GM23338 (cell line): Measurements from ENCODE around the gene TBC1D7. TPM values are rescaled to one million over a fixed set of nuclear protein-coding genes. Genes with fewer than 3 reads are reported as not detected.

Experiments
- ATAC-seq: fragments of 200-7000 bp; cut with Tn5 transposase; 3 replicates; pipeline ENCODE4 v1.9.1; 2020
- DNase-seq: peaks from one replicate; pipeline ENCODE4 v3.0.0-alpha.2; 2015; ENCODE audit warnings: low spot score
- H2AFZ ChIP-seq: fragments of 200-600 bp; sonication (generic); 2 replicates; pipeline ENCODE4 v1.8.0; 2016; ENCODE audit warnings: antibody characterized with exemption, mild to moderate bottlenecking, moderate library complexity
- H3F3A ChIP-seq: fragments of 200-600 bp; sonication (generic); replicated peaks from 2 replicates; pipeline ENCODE4 v1.8.0; 2017; ENCODE audit warnings: antibody characterized with exemption, mixed run types, low read depth
- H3K27ac ChIP-seq: fragments of 200-600 bp; sonication (generic); 2 replicates; pipeline ENCODE4 v1.6.1; 2016; ENCODE audit warnings: low read depth
- H3K27me3 ChIP-seq: fragments of 200-600 bp; sonication (generic); 2 replicates; pipeline ENCODE4 v1.8.0; 2016; ENCODE audit warnings: mild to moderate bottlenecking, mixed run types, moderate library complexity; ENCODE audit not compliant: insufficient read depth
- H3K36me3 ChIP-seq: fragments of 200-600 bp; sonication (generic); 2 replicates; pipeline ENCODE4 v1.8.0; 2016; ENCODE audit warnings: mild to moderate bottlenecking; ENCODE audit not compliant: insufficient read depth
- H3K4me1 ChIP-seq: fragments of 200-600 bp; sonication (generic); 2 replicates; pipeline ENCODE4 v1.8.0; 2016; ENCODE audit warnings: mild to moderate bottlenecking, moderate library complexity; ENCODE audit not compliant: insufficient read depth
- H3K4me2 ChIP-seq: fragments of 200-600 bp; sonication (generic); 2 replicates; pipeline ENCODE4 v1.7.1; 2017; ENCODE audit warnings: mixed run types
- H3K4me3 ChIP-seq: fragments of 200-600 bp; sonication (generic); 2 replicates; pipeline ENCODE4 v1.6.1; 2016; ENCODE audit warnings: mixed run types
- H3K79me2 ChIP-seq: fragments of 200-600 bp; sonication (generic); replicated peaks from 2 replicates; pipeline ENCODE4 v1.8.0; 2017; ENCODE audit warnings: mild to moderate bottlenecking; ENCODE audit not compliant: insufficient read depth
- H3K9me2 ChIP-seq: fragments of 200-600 bp; sonication (generic); 2 replicates; pipeline ENCODE4 v1.8.0; 2017; ENCODE audit not compliant: insufficient read depth
- H4K20me1 ChIP-seq: fragments of 200-600 bp; sonication (generic); replicated peaks from 2 replicates; pipeline ENCODE4 v1.8.0; 2017; ENCODE audit warnings: mild to moderate bottlenecking; ENCODE audit not compliant: insufficient read depth
- H3K27ac Mint-ChIP-seq: 2 replicates; pipeline ENCODE4 v1.8.0; 2020; ENCODE audit warnings: inconsistent platforms, mild to moderate bottlenecking, moderate library complexity, mixed read lengths
- H3K27me3 Mint-ChIP-seq: 3 replicates; pipeline ENCODE4 v1.8.0; 2022; ENCODE audit warnings: low read depth, mild to moderate bottlenecking, moderate library complexity, mixed read lengths, inconsistent platforms; ENCODE audit not compliant: insufficient read depth, poor library complexity
- H3K36me3 Mint-ChIP-seq: 3 replicates; pipeline ENCODE4 v1.8.0; 2021; ENCODE audit warnings: low read depth, mild to moderate bottlenecking, inconsistent platforms, moderate library complexity, mixed read lengths
- H3K4me1 Mint-ChIP-seq: 3 replicates; pipeline ENCODE4 v1.8.0; 2020; ENCODE audit warnings: mild to moderate bottlenecking, inconsistent platforms, mixed read lengths
- H3K4me3 Mint-ChIP-seq: 3 replicates; pipeline ENCODE4 v1.8.0; 2021; ENCODE audit warnings: moderate library complexity, mild to moderate bottlenecking, inconsistent platforms, mixed read lengths
- H3K9me3 Mint-ChIP-seq: 3 replicates; pipeline ENCODE4 v1.8.0; 2020; ENCODE audit warnings: moderate library complexity, mild to moderate bottlenecking, inconsistent platforms, mixed read lengths
- CREB1 ChIP-seq: fragments of 250-450 bp; sonication (Bioruptor Pico); IDR thresholded peaks from 2 replicates; pipeline ENCODE4 v1.5.0; 2020; ENCODE audit warnings: low read depth, mild to moderate bottlenecking, moderate library complexity
- CTCF ChIP-seq, 2 experiments: fragments of 200-600 bp in 1 of 2; sonication (generic) in 1 of 2; conservative IDR thresholded peaks; 2 replicates each; pipeline versions ENCODE4 v1.5.1 to v1.6.1; 2016 to 2017; ENCODE audit warnings: antibody characterized with exemption in 2 of 2, low read depth in 2 of 2, mild to moderate bottlenecking in 2 of 2, moderate library complexity in 1 of 2
- ETS1 ChIP-seq: IDR thresholded peaks from 2 replicates; pipeline ENCODE4 v1.6.1; 2016; ENCODE audit warnings: antibody characterized with exemption
- EZH2 ChIP-seq: fragments of 200-600 bp; sonication (generic); IDR thresholded peaks from one replicate; pipeline ENCODE4 v1.8.0; 2017; ENCODE audit warnings: antibody characterized with exemption, mild to moderate bottlenecking, low read depth; ENCODE audit not compliant: unreplicated experiment
- EZH2phosphoT487 ChIP-seq: fragments of 200-600 bp; sonication (generic); IDR thresholded peaks from one replicate; pipeline ENCODE4 v1.8.1; 2018; ENCODE audit warnings: antibody characterized with exemption; ENCODE audit not compliant: unreplicated experiment
- JUNB ChIP-seq: IDR thresholded peaks from one replicate; pipeline ENCODE4 v1.6.1; 2016; ENCODE audit warnings: antibody characterized with exemption; ENCODE audit not compliant: unreplicated experiment
- NANOG ChIP-seq: IDR thresholded peaks from 2 replicates; pipeline ENCODE4 v1.6.1; 2016; ENCODE audit warnings: antibody characterized with exemption, borderline replicate concordance
- POLR2AphosphoS5 ChIP-seq: IDR thresholded peaks from 2 replicates; pipeline ENCODE4 v1.6.1; 2016; ENCODE audit warnings: antibody characterized with exemption, low read depth
- REST ChIP-seq: IDR thresholded peaks from one replicate; pipeline ENCODE4 v1.6.1; 2018; ENCODE audit warnings: antibody characterized with exemption; ENCODE audit not compliant: unreplicated experiment
- STAT1 ChIP-seq: IDR thresholded peaks from one replicate; pipeline ENCODE4 v1.6.1; 2016; ENCODE audit warnings: antibody characterized with exemption; ENCODE audit not compliant: unreplicated experiment
- ZNF114 ChIP-seq: fragments of 250-450 bp; sonication (Bioruptor Pico); IDR thresholded peaks from 2 replicates; pipeline ENCODE4 v1.5.0; 2020; ENCODE audit warnings: mild to moderate bottlenecking, moderate library complexity
- ZNF331 ChIP-seq: fragments of 250-450 bp; sonication (Bioruptor Pico); IDR thresholded peaks from 2 replicates; pipeline ENCODE4 v1.5.0; 2020; ENCODE audit warnings: low read depth, mild to moderate bottlenecking, moderate library complexity
- ZNF462 ChIP-seq: fragments of 250-450 bp; sonication (Bioruptor Pico); IDR thresholded peaks from 2 replicates; pipeline ENCODE4 v1.5.0; 2020; ENCODE audit warnings: mild to moderate bottlenecking, moderate library complexity
- polyA plus RNA-seq: library from polyadenylated mRNA; unstranded; fragments of >200 nt; fragmentation: Nextera tagmentation; extraction: Ambion mirVana; gene quantifications from 2 replicates; pipeline ENCODE4 v1.2.1, GENCODE V29; 2016
- total RNA-seq: library from RNA; depleted of rRNA; stranded (reverse); fragments of >200 nt; shearing (Covaris generic); gene quantifications from 2 replicates; pipeline ENCODE4 v1.2.3, GENCODE V29; 2014

The TBC1D7 gene
- total and polyA plus RNA-seq, 2 experiments from 2014 or later: 62.0 to 70.4 TPM

GRCh38 chr6:13304580-13305260 lies 23.6 kb downstream of the TBC1D7 start:
- Mint-ChIP-seq H3K4me1 (no peaks in the 10 kb centered on the region), H3K4me3 (no peak overlapping the region), H3K27me3 (peaks cover 4% of the 10 kb centered on the region), H3K27ac (no peak overlapping the region), H3K9me3 (no peaks in the 10 kb centered on the region), H3K36me3 (peaks cover 58% of the 10 kb centered on the region)
- H3K4me1 ChIP-seq: no peaks in the 10 kb centered on the region
- no peaks in the 10 kb centered on the region for H3F3A ChIP-seq
- no peaks in the 10 kb centered on the region for H3K27me3 ChIP-seq
- H3K27ac ChIP-seq: no peak overlapping the region
- no peak overlapping the region for H3K4me2 ChIP-seq
- ATAC-seq: no peak
- no peak for DNase-seq
- no peak overlapping the region for H3K4me3 ChIP-seq
- no peak overlapping the region for H2AFZ ChIP-seq
- no peaks in the 10 kb centered on the region for H3K9me2 ChIP-seq
- H3K79me2 ChIP-seq: no peaks in the 10 kb centered on the region; the same call in 1 of the 2 replicates
- peaks cover 5% of the 10 kb centered on the region; the same call in 1 of the 2 replicates for H4K20me1 ChIP-seq
- peaks cover 34% of the 10 kb centered on the region for H3K36me3 ChIP-seq
- TF ChIP-seq CTCF (conservative IDR thresholded peaks at IDR 0.05; ENCODE audit: low read depth in 2 of 2) (no peak), CREB1 (CRISPR knock-in tag) (no peak), POLR2AphosphoS5 (no peak), REST (no peak), EZH2 (no peak), ZNF462 (no peak), EZH2phosphoT487 (no peak), ZNF331 (CRISPR knock-in tag) (no peak), NANOG (no peak), JUNB (no peak), ETS1 (no peak), ZNF114 (no peak), STAT1 (no peak)
